DND-41 (cell line): ENCODE measurements around the gene FHOD3.

Source experiments
- EZH2 ChIP-seq: IDR thresholded peaks from 3 replicates; pipeline ENCODE4 v1.6.1; 2012; ENCODE audit warnings: borderline replicate concordance, low read depth, mild to moderate bottlenecking, moderate library complexity, low read length, inconsistent platforms; ENCODE audit not compliant: severe bottlenecking
- TF ChIP-seq, protein P1 (sequence below): IDR thresholded peaks from 2 replicates; pipeline ENCODE4 v1.5.1; 2012; ENCODE audit warnings: borderline replicate concordance, low read length, moderate library complexity, mild to moderate bottlenecking; ENCODE audit not compliant: poor library complexity, severe bottlenecking; ENCODE audit errors: extremely low read depth

- TF ChIP-seq, protein P1, sequence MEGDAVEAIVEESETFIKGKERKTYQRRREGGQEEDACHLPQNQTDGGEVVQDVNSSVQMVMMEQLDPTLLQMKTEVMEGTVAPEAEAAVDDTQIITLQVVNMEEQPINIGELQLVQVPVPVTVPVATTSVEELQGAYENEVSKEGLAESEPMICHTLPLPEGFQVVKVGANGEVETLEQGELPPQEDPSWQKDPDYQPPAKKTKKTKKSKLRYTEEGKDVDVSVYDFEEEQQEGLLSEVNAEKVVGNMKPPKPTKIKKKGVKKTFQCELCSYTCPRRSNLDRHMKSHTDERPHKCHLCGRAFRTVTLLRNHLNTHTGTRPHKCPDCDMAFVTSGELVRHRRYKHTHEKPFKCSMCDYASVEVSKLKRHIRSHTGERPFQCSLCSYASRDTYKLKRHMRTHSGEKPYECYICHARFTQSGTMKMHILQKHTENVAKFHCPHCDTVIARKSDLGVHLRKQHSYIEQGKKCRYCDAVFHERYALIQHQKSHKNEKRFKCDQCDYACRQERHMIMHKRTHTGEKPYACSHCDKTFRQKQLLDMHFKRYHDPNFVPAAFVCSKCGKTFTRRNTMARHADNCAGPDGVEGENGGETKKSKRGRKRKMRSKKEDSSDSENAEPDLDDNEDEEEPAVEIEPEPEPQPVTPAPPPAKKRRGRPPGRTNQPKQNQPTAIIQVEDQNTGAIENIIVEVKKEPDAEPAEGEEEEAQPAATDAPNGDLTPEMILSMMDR: no peak
- no peak for TF ChIP-seq EZH2
Measured at GRCh38 chr18:36776650-36777049, 479.1 kb downstream of the FHOD3 start.
